ENCODE results near the gene TOMM40L. TPM values are rescaled to one million over a fixed set of nuclear protein-coding genes. Genes with fewer than 3 reads are reported as not detected.
A peak's percentile ranks its signal among the peaks of the same experiment; 100 is the strongest.
"Not testable (repeated sequence)": the region's sequence is repeated elsewhere in the genome, so short reads cannot be mapped to it uniquely, and the experiment has no call there.

The TOMM40L gene
- total RNA-seq, 2 donors from 2014 or later: 25.9 to 27.8 TPM

GRCh38 chr1:161238039-161238473 lies 12.2 kb downstream of the TOMM40L start, which contains the start of gene NR1I3:
Gene NR1I3, minus strand, starts transcription at chr1:161238203. Its CDS starts 1,638 bp downstream, at chr1:161236565.
- no peak within 1 kb of the TSS for H3K4me3 Mint-ChIP-seq
- DNase-seq (ENCODE audit: low spot score): no peak
- H3K4me1 Mint-ChIP-seq (ENCODE audit: low read depth in 2 of 2): no peaks in the 10 kb centered on the region
- no peaks in the 10 kb centered on the region for H3K36me3 Mint-ChIP-seq
- no peaks in the 10 kb centered on the region for H3K9me3 Mint-ChIP-seq
- ATAC-seq: no peak
- H3K27ac Mint-ChIP-seq: no peak within 1 kb of the TSS
- H3K27me3 Mint-ChIP-seq: peaks cover 6 to 19% of the 10 kb centered on the region in 2 donors

DNA sequence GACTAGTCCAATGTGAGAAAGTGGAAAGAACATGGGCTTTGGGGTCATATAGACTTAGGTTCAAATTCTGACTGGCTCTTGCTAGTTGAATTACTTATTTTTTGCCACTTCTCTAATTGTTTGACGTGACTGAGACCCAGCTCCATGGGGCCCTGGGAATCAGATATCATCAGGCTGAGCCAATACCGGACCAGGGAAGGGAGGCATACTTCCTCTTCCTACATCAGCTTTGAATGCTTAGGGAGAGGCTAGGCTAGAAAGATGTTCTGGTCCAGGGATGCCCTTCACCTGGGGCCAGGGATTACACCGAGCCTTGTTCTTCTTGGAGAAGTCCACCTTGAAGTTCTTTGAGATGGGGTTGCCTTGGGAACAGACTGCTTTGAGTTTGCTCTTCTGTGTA lies 15.8 kb downstream of the TOMM40L start:
- H3K27ac Mint-ChIP-seq: no peak overlapping the region
- no peak overlapping the region for H3K4me3 Mint-ChIP-seq
- H3K9me3 Mint-ChIP-seq: no peaks in the 10 kb centered on the region
- no peaks in the 10 kb centered on the region for H3K4me1 Mint-ChIP-seq (ENCODE audit: low read depth in 2 of 2)
- no peak for DNase-seq (ENCODE audit: low spot score)
- ATAC-seq: no peak
- peaks cover 6 to 19% of the 10 kb centered on the region in 2 donors for H3K27me3 Mint-ChIP-seq
- H3K36me3 Mint-ChIP-seq: no peaks in the 10 kb centered on the region

DNA sequence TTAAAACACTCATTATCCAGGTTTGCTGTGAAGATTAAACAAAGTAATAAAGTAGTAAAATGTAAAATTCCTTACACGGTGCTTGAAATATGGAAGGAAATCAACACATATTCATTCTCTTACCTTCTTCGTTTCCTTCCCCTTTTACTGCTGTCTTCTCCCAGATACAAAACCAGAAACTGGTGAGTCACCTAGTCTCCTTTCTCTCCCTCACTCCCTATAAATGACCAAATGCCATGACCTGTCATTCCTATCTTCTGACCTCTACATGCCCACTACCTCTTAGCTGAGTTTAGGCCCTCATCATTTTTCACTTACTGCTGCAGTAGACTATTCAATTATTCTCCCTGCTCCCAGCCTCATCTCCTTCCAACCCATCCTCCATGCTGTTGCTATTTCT lies 16.5 kb downstream of the TOMM40L start:
- Mint-ChIP-seq H3K9me3 (no peaks in the 10 kb centered on the region), H3K27me3 (peaks cover 6 to 19% of the 10 kb centered on the region in 2 donors), H3K27ac (no peak overlapping the region), H3K36me3 (no peaks in the 10 kb centered on the region), H3K4me3 (no peak overlapping the region), H3K4me1 (ENCODE audit: low read depth in 2 of 2) (no peaks in the 10 kb centered on the region)
- ATAC-seq: no peak
- no peak for DNase-seq (ENCODE audit: low spot score)

DNA sequence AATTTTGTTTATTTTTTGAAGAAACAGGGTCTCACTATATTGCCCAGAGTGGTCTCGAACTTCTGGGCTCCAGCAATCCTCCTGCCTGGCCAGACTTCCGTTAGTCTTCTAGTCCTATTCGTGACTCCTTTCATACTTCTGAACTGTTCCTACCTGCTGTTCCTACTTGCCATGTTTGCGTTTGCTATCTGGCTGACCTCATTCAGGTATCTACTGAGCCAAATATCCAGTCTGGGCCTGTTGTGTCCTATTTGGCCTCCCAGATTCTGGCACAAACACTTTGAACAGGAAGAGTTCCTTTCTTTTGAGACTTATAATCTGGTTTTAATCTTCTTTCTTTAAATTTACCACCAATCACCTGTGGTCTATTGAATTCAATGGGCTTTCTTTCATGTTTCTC lies 19.0 kb downstream of the TOMM40L start:
- Mint-ChIP-seq H3K27ac (no peak overlapping the region), H3K4me1 (ENCODE audit: low read depth in 2 of 2) (no peaks in the 10 kb centered on the region), H3K27me3 (peaks cover 6 to 16% of the 10 kb centered on the region in 2 donors), H3K36me3 (no peaks in the 10 kb centered on the region), H3K4me3 (no peak overlapping the region), H3K9me3 (no peaks in the 10 kb centered on the region)
- DNase-seq (ENCODE audit: low spot score) (no peak), ATAC-seq (no peak)

GRCh38 chr1:161250100-161250499 lies 24.2 kb downstream of the TOMM40L start:
- not testable (repeated sequence) for H3K36me3 Mint-ChIP-seq; H3K4me3 Mint-ChIP-seq; H3K4me1 Mint-ChIP-seq (ENCODE audit: low read depth in 2 of 2); H3K27ac Mint-ChIP-seq; H3K27me3 Mint-ChIP-seq; ATAC-seq; DNase-seq (ENCODE audit: low spot score); H3K9me3 Mint-ChIP-seq

GRCh38 chr1:161250829-161251228 lies 25.0 kb downstream of the TOMM40L start:
- DNase-seq (ENCODE audit: low spot score) (no peak), ATAC-seq (no peak)
- Mint-ChIP-seq H3K9me3 (no peaks in the 10 kb centered on the region), H3K36me3 (peaks cover 5% of the 10 kb centered on the region), H3K27ac (no peak overlapping the region), H3K4me3 (no peak overlapping the region), H3K4me1 (ENCODE audit: low read depth in 2 of 2) (no peaks in the 10 kb centered on the region), H3K27me3 (peaks cover 4 to 6% of the 10 kb centered on the region in 2 donors)

DNA sequence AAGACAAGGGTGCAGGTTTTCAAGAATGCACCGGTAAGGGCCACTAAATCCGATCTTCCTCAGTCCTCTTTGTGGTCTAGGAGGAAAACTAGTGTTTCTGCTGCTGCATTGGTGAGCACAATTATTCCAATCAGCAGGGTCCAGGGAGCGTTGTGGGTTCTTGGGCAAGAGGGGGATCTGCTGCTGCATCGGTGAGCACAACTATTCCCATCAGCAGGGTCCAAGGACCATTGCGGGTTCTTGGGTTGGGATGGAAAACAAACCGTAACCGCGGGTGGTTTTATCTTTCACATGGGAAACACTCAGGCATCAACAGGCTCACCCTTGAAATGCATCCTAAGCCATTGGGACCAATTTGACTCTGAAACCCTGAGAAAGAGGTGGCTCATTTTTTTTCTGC lies 25.7 kb downstream of the TOMM40L start:
- Mint-ChIP-seq H3K4me3 (no peak overlapping the region), H3K27ac (no peak overlapping the region), H3K9me3 (no peaks in the 10 kb centered on the region), H3K27me3 (peaks cover 5 to 7% of the 10 kb centered on the region in 2 donors), H3K4me1 (ENCODE audit: low read depth in 2 of 2) (no peaks in the 10 kb centered on the region), H3K36me3 (peaks cover 5% of the 10 kb centered on the region)
- no peak for DNase-seq (ENCODE audit: low spot score)
- ATAC-seq: no peak

- H3K4me3 Mint-ChIP-seq; ATAC-seq; H3K9me3 Mint-ChIP-seq; H3K27ac Mint-ChIP-seq; DNase-seq (ENCODE audit: low spot score): not testable (repeated sequence)
- Mint-ChIP-seq H3K36me3 (peaks cover 14% of the 10 kb centered on the region), H3K4me1 (ENCODE audit: low read depth in 2 of 2) (peaks cover 12 to 13% of the 10 kb centered on the region in 2 donors), H3K27me3 (peaks cover 26 to 38% of the 10 kb centered on the region in 2 donors)
Observed at GRCh38 chr1:161255302-161255701, 29.4 kb downstream of the TOMM40L start.

DNA sequence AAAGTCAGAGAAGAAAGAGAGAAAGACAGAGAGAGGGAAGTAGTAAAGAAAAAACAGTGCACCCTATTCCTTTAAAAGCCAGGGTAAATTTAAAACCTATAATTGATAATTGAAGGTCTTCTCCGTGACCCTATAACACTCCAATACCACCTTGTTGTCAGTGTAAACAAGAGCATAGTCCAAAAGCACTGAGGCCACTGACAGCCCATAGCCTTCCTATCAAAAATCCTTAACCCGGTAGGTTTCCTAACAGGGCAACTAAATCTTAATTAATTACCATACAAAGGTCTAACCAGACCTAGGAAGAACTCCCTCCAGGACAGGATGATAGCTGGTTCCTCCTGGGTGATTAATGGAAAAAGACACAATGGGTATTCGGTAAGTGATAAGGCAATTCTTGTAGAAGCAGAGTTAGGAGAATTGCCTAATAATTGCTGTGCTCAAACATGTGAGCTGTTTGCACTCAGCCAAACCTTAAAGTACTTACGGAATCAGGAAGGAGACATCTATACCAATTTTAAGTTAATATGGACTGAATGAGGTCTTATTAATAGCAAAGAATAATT lies 30.2 kb downstream of the TOMM40L start:
- peaks cover 14% of the 10 kb centered on the region for H3K36me3 Mint-ChIP-seq
- H3K9me3 Mint-ChIP-seq; H3K4me3 Mint-ChIP-seq; ATAC-seq; H3K27ac Mint-ChIP-seq; DNase-seq (ENCODE audit: low spot score): not testable (repeated sequence)
- peaks cover 12 to 13% of the 10 kb centered on the region in 2 donors for H3K4me1 Mint-ChIP-seq (ENCODE audit: low read depth in 2 of 2)
- H3K27me3 Mint-ChIP-seq: peaks cover 30 to 45% of the 10 kb centered on the region in 2 donors

- not testable (repeated sequence) for DNase-seq (ENCODE audit: low spot score); H3K9me3 Mint-ChIP-seq; ATAC-seq; H3K27ac Mint-ChIP-seq; H3K4me3 Mint-ChIP-seq
- H3K27me3 Mint-ChIP-seq: peaks cover 39 to 56% of the 10 kb centered on the region in 2 donors
- H3K4me1 Mint-ChIP-seq (ENCODE audit: low read depth in 2 of 2): peaks cover 12 to 13% of the 10 kb centered on the region in 2 donors
- H3K36me3 Mint-ChIP-seq: peaks cover 14% of the 10 kb centered on the region
Observed at GRCh38 chr1:161257109-161257508, 31.2 kb downstream of the TOMM40L start.

DNA sequence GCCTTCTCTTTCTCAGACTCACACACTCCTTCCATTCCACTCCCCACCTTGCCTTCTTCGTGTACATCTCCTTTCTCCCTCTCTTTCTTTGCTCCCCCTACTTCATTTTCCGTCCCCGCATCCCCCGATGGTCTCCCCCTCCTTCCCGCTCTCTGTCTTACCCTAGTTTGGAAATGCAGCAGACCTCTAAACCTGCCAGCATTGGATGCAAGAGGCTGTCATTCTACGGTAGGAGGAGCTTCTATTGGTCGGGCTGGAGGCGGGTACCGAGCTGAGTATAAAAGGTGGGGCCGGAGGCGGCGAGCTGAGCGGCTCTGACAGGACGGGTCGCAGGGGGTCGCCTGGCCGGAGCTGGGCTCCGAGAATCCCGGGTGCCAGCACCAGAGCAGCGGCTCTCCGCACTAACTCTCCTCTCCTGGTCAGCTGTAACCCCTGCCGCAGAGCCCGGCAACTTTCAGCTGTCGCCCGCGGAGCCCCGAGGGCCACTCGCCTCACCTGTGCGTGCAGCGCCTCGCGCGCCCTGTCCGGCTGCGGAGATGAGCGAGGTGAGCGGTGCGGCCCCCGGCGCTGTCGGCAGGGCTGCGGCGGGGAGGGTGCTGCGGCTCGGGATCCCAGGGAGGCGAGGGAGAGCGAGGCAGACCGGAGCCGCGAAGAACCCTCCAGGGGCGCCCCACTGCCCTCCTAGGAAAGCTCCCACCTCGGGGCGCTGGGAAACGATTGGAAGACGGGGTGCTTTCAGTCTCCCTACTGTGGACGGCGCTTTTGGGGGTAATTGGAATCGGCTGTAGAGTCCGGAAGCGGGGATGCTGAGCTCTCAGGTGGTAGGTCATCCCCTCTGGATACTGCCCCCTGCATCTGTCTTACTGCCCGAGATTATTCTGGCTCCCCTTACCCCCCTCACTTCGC lies 32.8 kb downstream of the TOMM40L start, which contains the start of gene PCP4L1:
Gene PCP4L1 (plus strand): TSS at position 307 of the 906 bp plus-strand sequence. CDS start 230 bp downstream, at position 537.
- no peaks in the 10 kb centered on the region for H3K9me3 Mint-ChIP-seq
- ATAC-seq: peak; percentile 85 to 92
- peaks cover 12 to 13% of the 10 kb centered on the region in 2 donors for H3K4me1 Mint-ChIP-seq (ENCODE audit: low read depth in 2 of 2)
- DNase-seq (ENCODE audit: low spot score): peak; percentile 64
- H3K4me3 Mint-ChIP-seq: peak within 1 kb of the TSS; percentile 76
- peaks cover 41 to 63% of the 10 kb centered on the region in 2 donors for H3K27me3 Mint-ChIP-seq
- H3K36me3 Mint-ChIP-seq: peaks cover 14% of the 10 kb centered on the region
- H3K27ac Mint-ChIP-seq: no peak within 1 kb of the TSS

DNA sequence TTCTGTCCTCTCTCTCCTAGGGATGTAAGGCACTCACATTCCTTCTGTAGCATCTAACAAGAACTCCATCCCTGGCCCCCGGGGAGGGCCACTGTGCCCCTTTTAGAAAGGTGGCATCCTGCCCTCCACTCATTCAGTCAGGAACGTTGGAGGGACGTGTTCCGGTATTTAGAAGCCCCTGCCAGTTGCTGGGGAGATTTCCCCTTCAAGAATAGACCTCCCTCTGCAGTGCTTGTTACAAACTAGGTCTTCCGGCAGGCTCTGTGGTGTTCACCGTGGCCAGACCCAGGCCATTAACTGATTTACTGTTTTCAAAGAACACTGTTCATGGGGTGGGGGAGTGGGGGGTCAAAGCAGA lies 33.5 kb downstream of the TOMM40L start:
- H3K36me3 Mint-ChIP-seq: peaks cover 14% of the 10 kb centered on the region
- no peak for ATAC-seq
- peaks cover 41 to 63% of the 10 kb centered on the region in 2 donors for H3K27me3 Mint-ChIP-seq
- no peak overlapping the region for H3K27ac Mint-ChIP-seq
- H3K9me3 Mint-ChIP-seq: no peaks in the 10 kb centered on the region
- H3K4me1 Mint-ChIP-seq (ENCODE audit: low read depth in 2 of 2): peaks cover 12 to 13% of the 10 kb centered on the region in 2 donors
- peak overlapping the region; percentile 76 for H3K4me3 Mint-ChIP-seq
- no peak for DNase-seq (ENCODE audit: low spot score)

- Mint-ChIP-seq H3K9me3 (no peaks in the 10 kb centered on the region), H3K4me1 (ENCODE audit: low read depth in 2 of 2) (peaks cover 12 to 13% of the 10 kb centered on the region in 2 donors), H3K27ac (no peak overlapping the region), H3K4me3 (no peak overlapping the region), H3K36me3 (peaks cover 14% of the 10 kb centered on the region), H3K27me3 (peaks cover 44 to 63% of the 10 kb centered on the region in 2 donors)
- ATAC-seq (no peak), DNase-seq (ENCODE audit: low spot score) (no peak)
Observed at GRCh38 chr1:161259765-161260164, 33.9 kb downstream of the TOMM40L start.
